Stimulated activated CD8-positive, alpha-beta memory T cell treated with anti-CD3 and anti-CD28 coated beads, Interleukin-15, amount 100 ng/mL, for 1 hour (primary cell): Measurements from ENCODE around the gene PLPP7.
"Not testable (repeated sequence)": the region's sequence is repeated elsewhere in the genome, so short reads cannot be mapped to it uniquely, and the experiment has no call there.

Experiments
- DNase-seq: peaks from one replicate; pipeline ENCODE4 v3.0.0-alpha.2; 2020; ENCODE audit warnings: low read depth

PLPP7 gene

GRCh38 chr9:131330814-131331600 is 41.5 kb downstream of the PLPP7 start:
- DNase-seq: no peak

DNA sequence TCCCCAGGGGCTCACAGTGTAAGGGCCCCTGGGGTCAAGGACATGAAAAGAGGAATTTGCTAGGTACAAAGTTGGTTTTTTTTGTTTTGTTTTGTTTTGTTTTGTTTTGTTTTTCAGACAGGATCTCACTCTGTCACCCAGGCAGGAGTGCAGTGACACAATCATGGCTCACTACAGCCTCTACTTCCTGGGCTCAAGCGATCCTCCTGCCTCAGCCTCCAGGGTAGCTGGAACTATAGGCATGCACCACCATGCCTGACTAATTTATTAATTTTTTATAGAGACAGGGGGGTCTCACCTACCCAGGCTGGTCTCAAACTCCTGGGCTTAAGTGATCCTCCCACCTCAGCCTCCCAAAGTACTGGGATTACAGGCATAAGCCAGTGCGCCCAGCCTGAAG is 42.5 kb downstream of the PLPP7 start:
- DNase-seq: not testable (repeated sequence)

- no peak for DNase-seq
These were observed 44.5 kb downstream of the PLPP7 start for GRCh38 chr9:131333771-131334628.

GRCh38 chr9:131334629-131335367 is 45.3 kb downstream of the PLPP7 start:
- DNase-seq: no peak

GRCh38 chr9:131335368-131335755 is 45.8 kb downstream of the PLPP7 start:
- DNase-seq: no peak

DNA sequence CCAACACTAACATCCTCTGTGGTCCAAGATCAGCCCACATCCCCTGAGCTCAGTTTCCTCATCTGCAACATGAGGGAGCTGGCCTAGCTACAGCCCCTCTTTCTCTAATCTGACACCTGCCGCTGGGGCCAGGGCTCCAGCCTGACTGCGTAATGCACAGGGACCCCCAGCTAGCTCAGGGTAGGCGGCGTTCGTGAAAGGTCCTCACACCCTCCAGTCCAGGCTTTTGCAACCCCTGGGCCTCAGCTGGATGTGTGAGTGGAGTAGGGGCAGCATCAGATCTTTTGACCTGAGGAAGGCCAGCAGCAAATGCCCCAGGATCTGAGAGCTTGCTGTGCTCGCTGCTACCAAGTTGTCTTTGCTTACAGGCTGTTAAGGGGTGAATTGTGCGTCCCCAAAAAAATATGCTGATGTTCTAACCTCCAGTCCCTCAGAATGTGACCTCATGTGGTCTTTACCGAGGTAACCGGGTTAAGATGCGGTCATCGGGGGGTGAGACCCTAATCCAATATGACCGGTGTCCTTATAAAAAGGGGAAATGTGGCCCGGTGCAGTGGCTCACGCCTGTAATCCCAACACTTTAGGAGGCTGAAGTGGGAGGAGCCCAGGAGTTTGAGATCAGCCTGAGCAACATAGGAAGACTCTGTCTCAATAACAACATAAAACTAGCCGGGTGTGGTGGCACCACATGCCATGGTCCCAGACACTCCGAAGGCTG is 47.8 kb downstream of the PLPP7 start:
- no peak for DNase-seq

DNA sequence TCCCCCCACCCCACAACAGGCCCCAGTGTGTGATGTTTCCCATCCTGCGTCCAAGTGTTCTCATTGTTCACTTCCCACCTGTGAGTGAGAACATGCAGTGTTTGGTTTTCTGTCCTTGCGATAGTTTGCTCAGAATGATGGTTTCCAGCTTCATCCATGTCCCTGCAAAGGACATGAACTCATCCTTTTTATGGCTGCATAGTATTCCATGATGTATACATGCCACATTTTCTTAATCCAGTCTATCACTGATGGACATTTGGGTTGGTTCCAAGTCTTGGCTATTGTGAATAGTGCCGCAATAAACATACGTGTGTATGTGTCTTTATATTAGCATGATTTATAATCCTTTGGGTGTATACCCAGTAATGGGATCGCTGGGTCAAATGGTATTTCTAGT is 49.7 kb downstream of the PLPP7 start:
- not testable (repeated sequence) for DNase-seq

GRCh38 chr9:131344931-131345535 is 55.5 kb downstream of the PLPP7 start:
- DNase-seq: not testable (repeated sequence)

DNA sequence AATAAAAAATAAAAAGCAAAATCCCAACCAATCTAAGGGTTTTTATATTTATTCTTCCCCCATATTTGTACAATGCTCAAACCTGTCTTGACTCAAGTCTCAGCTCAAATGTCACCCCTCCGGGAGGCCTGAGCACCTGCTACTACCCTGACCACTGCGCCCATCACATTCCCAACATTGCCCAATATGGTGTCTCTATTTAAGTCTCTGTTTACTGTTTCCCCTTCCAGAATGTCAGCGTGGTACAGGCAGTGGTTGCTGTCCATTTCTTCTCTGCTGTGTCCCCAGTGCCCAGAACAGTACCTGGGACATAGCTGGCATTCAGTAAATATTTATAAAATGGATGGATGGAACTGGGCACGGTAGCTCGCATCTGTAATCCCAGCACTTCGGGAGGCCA is 57.0 kb downstream of the PLPP7 start:
- DNase-seq: no peak

GRCh38 chr9:131347376-131348020 is 58.0 kb downstream of the PLPP7 start:
- no peak for DNase-seq

DNA sequence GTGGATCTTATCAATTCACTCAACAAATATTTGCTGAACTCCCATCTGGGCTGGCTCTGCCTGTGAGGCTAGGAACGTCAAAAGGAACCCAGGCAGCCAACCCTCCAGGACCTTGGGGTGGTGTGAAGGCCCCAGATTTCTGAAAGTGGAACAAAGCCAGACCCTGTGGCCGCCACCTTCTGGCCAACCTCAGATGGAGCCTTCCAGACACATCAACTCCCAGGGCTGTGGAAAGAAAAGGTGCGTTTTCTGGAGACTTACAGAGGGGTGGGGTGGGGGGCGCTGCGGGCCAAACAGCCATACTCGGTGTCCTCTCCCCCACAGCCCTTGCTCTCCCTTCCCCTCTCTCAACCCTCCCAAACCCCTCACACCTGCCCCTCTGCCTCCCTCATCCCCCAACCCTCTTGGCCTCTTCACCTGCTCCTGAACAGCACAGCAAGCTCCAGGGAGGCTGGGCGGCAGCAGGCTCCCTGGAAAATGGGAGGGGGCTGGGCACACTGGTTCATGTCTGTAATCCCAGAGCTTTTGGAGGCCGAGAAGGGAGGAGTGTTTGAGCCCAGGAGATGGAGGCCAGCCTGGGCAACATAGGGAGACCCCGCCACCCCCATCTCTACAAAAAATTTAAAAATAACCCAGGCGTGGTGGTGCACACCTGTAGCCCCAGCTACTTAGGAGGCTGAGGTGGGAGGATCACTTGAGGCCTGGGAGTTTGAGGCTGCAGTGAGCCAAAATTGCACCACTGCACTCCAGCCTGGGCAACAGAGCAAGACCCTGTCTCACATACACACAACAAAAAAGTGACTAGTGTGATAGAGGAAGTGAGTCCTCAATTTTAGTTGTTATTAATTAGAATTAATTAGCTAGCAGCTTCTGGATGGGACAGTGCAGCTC is 59.4 kb downstream of the PLPP7 start:
- DNase-seq: no peak

DNA sequence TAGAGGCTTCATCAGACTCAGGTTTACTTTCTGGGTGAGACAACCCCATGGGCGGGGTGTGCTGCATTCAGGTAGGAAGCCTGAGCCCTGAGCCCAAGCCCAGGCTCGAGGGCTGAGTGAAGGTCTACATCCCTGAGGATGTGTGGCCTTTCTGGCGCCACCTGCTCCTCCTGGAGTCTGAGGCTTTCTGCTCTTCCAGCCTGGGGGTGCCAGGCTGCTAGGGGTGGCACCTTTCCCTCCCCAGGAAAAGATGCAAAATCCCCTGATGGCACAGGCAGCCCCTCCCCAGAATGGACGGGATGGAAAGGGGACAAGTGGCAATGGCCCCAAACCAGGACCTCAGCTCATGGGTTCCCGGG is 60.0 kb downstream of the PLPP7 start:
- DNase-seq: no peak

DNA sequence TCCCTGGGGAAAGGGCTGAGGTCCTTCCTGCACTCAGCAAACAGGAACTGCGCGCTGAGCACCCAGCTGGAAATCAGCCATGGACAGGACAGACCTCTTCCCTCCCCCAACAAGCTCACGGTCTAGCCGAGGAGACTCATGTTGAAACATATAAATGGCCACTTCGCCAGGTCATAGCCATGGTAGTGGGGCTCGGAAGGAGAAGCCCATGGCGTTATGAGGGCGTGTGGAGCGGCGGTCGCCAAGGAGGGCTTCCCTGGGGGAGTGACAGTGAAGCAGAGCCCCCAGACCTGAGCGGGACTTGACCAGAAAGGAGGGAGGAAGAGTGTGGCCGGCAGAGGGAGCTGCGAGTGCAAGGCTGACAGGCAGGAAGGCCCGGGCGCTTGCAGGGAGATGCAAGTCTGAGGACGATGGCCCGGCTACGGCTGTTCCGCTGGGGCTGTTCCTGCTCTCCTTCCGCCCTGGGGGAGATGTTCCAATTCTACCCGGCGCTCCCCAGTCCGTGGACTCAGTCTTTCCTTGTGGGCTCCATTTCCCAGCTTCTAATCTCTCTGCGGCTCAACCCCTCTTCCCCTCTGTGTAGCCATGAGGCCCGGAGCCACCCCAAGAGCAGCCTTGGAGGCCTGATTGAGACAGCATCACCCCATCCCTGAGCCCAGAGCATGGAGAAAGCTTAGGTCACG is 60.5 kb downstream of the PLPP7 start:
- DNase-seq: peak; percentile 77

- not testable (repeated sequence) for DNase-seq
These were observed 67.0 kb downstream of the PLPP7 start for GRCh38 chr9:131356479-131356878.

DNA sequence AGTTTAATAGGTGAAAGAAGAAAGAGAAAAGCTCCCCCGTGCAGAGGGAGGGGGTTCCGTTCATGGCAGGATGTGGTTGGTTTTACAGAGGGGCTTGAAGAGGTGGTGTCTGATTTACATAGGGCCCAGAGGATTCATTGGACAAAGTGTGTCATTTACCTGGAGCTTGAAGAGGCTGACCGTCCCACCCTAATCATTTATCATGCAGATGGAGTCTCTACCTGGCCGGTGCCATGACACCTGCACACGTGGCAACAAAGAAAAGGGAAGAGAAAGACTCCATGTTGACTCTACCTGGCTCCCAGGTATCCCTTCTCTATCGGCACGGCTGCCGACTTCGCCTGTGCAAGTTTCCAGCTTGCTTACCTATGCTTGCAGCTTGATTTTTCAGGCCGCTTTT is 69.0 kb downstream of the PLPP7 start:
- no peak for DNase-seq
